Astrocyte of the cerebellum (primary cell): ENCODE results near the gene MYLK4.

Experiments
- DNase-seq: peaks from one replicate; pipeline ENCODE4 v3.0.0-alpha.2; 2011; ENCODE audit warnings: low read depth
- H3K4me3 ChIP-seq: 2 replicates; pipeline ENCODE4 v1.5.1; 2011; ENCODE audit warnings: mild to moderate bottlenecking, low read depth, low read length, moderate library complexity
- in situ Hi-C: cut with HindIII; loops from 2 replicates; pipeline ENCODE4 v1.10.0; 2017; ENCODE audit warnings: low sequenced_read_pairs
- TF ChIP-seq, protein P1 (sequence below): IDR thresholded peaks from 2 replicates; pipeline ENCODE4 v1.5.1; 2012; ENCODE audit warnings: low read length, low read depth, moderate library complexity, mild to moderate bottlenecking; ENCODE audit errors: missing control alignments

Gene MYLK4

DNA sequence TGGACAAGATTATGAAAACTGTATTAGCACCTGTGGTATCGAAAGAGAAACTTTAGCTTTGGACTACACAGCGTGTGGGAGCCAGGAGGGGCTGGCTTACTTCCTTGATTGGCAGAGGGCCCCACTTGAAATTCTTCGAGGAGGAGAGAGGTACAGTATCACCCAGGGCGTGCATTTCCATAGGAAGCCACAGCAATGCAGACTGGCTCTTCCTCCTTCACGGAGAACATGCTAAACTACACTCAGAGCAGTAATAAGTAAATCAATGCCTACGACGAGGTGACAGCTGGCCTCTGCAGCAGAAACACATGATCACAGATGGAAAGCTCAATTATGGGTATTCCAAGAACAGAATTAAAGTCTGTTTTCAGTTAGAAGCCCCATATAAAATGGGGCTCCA, 44.2 kb downstream of the MYLK4 start:
- TF ChIP-seq, protein P1, sequence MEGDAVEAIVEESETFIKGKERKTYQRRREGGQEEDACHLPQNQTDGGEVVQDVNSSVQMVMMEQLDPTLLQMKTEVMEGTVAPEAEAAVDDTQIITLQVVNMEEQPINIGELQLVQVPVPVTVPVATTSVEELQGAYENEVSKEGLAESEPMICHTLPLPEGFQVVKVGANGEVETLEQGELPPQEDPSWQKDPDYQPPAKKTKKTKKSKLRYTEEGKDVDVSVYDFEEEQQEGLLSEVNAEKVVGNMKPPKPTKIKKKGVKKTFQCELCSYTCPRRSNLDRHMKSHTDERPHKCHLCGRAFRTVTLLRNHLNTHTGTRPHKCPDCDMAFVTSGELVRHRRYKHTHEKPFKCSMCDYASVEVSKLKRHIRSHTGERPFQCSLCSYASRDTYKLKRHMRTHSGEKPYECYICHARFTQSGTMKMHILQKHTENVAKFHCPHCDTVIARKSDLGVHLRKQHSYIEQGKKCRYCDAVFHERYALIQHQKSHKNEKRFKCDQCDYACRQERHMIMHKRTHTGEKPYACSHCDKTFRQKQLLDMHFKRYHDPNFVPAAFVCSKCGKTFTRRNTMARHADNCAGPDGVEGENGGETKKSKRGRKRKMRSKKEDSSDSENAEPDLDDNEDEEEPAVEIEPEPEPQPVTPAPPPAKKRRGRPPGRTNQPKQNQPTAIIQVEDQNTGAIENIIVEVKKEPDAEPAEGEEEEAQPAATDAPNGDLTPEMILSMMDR, result no peak
- H3K4me3 ChIP-seq, result no peak overlapping the region
- DNase-seq, result no peak
- in situ Hi-C loops, result no loop called here

- no peak for DNase-seq
- H3K4me3 ChIP-seq, result no peak overlapping the region
- TF ChIP-seq, protein P1, result no peak
- in situ Hi-C loops, result no loop called here
Observed at GRCh38 chr6:2705256-2705655, 45.5 kb downstream of the MYLK4 start.

DNA sequence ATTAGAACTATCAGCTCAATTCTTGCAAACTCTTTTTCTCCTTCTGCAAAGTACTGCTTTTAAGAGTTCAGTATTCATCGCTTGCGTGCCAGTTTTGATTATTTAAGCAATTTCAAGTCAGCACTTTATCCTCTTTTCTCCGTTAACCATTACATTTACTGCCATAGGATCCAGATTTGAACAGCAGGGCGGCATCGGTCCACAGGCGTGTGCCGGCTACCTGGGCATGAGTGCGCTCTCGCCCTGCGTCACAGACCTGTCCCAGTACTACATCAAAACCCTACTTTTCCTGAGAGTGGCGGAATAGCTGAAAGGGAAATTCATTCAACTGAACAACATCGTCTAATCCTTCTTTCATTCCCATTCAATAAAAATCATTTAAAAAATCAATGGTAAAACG, 53.4 kb downstream of the MYLK4 start:
- no peak for DNase-seq
- H3K4me3 ChIP-seq, result no peak overlapping the region
- TF ChIP-seq, protein P1, result no peak
- in situ Hi-C loops, result no loop called here

GRCh38 chr6:2695454-2696095, 55.1 kb downstream of the MYLK4 start:
- in situ Hi-C loops, result no loop called here
- peak; percentile 33 for DNase-seq
- no peak overlapping the region for H3K4me3 ChIP-seq
- TF ChIP-seq, protein P1, result peak; percentile 43

DNA sequence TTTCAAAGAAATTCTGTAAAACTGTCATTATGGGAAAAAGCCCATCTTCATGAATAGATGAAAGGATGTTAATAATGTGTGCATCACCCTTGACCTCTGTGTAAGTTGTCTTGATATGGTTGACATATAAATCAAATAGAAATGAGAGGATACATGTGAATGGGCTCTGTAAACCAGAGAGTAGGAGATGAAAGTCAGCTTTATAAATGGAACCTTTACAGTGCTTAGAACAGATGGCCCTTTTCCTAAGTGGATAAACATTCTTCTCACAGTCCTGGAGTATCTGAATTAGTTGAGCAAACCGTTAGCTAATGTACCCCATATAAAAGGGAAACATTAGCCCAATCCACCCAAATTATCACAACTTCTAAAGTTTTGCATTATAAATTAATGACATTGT, 57.5 kb downstream of the MYLK4 start:
- DNase-seq, result no peak
- in situ Hi-C loops, result no loop called here
- no peak overlapping the region for H3K4me3 ChIP-seq
- TF ChIP-seq, protein P1, result no peak

DNA sequence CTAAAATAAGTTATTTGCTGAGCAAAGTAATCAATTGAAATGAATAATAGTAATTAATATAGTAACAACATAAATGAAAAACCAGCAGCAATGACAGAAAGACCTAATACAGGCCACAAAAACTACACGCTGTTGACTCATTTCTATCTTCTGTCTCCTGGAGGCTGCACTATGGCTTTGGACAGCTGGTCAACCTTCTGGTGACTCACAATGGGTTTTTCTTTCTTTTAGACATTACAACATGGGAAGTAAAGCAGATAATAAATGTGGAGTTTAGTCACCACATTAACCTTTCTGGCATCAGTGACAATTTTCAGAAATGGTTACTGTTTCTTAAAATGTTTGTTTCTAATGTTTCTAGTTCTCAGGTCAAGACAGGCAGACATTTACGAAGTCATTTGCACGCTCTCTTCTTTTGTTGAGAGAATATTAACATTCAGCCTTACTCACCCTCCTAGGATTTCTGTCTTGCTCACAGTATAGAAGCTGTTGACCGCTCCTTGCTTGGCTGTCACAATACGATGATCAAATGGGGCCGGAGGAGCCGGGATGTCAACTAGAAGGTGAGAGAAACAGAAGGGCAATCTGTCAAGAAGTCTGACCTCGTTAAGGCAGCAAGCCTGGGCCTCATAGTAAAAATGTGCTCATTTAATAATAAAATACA, 62.2 kb downstream of the MYLK4 start:
- no peak overlapping the region for H3K4me3 ChIP-seq
- TF ChIP-seq, protein P1, result no peak
- peak; percentile 70 for DNase-seq
- in situ Hi-C loops, result no loop called here
